Measurements from ENCODE around the gene H2BK1. TPM values are rescaled to one million over a fixed set of nuclear protein-coding genes. Genes with fewer than 3 reads are reported as not detected.

The H2BK1 gene
- total RNA-seq, 1 experiment from 2014 or later: 0.69 TPM

GRCh38 chr7:151238924-151239836 is 28.9 kb upstream of the H2BK1 start:
- Histone ChIP-seq H3K27me3 (ENCODE audit: insufficient read depth, low read length) (no peaks in the 10 kb centered on the region), H3K36me3 (ENCODE audit: control insufficient read depth in 1 of 2, insufficient read depth in 2 of 2, low read length in 2 of 2) (peaks cover 16 to 31% of the 10 kb centered on the region in 2 experiments), H3K27ac (ENCODE audit: low read depth, low read length) (no peak overlapping the region), H3K4me1 (ENCODE audit: control insufficient read depth in 1 of 2, insufficient read depth in 2 of 2, low read length in 2 of 2) (peaks cover 0 to 9% of the 10 kb centered on the region in 2 experiments; a peak in 2 of 4 replicates), H3K4me3 (replicated peaks in 1 of 2; ENCODE audit: low read depth in 1 of 2, low read length in 2 of 2) (no peak overlapping the region), H2AFZ (ENCODE audit: low read depth, low read length, poor library complexity, severe bottlenecking) (no peak overlapping the region), H4K20me1 (ENCODE audit: insufficient read depth) (no peaks in the 10 kb centered on the region), H3K9ac (ENCODE audit: low read length) (no peak overlapping the region), H3K9me2 (ENCODE audit: insufficient read depth) (no peaks in the 10 kb centered on the region), H3K4me2 (ENCODE audit: low read length) (no peak overlapping the region), H3K9me3 (ENCODE audit: control insufficient read depth in 1 of 2, insufficient read depth in 1 of 2, low read depth in 1 of 2, low read length in 2 of 2) (no peaks in the 10 kb centered on the region), H3K79me2 (ENCODE audit: insufficient read depth, low read length) (peaks cover 16% of the 10 kb centered on the region)
- intact Hi-C loops (cut with micrococcal nuclease): no loop called here
- BruUV-seq (replicated peaks): no TSS peak
- CTCF ChIA-PET: no interaction called here
- POLR2A ChIA-PET: interaction anchor here (0.6 to 1.4 kb wide), 2 partner anchors 12 to 1547 kb away, joined by 3 read pairs; partner anchors contain the start of gene ABCF2
- RAD21 ChIA-PET (ENCODE audit: low non-redundant PET in 1 of 2, low total read pairs in 2 of 2, uncharacterized antibody in 2 of 2, unreplicated experiment in 2 of 2): no interaction called here
- ATAC-seq (no peak), DNase-seq (ENCODE audit: low read depth, low spot score) (no peak)
- TF ChIP-seq SP1 (IDR thresholded peaks at IDR 0.05; ENCODE audit: low read depth): no peak

- Histone ChIP-seq H2AFZ (ENCODE audit: low read depth, low read length, poor library complexity, severe bottlenecking) (no peak overlapping the region), H3K27me3 (ENCODE audit: insufficient read depth, low read length) (no peaks in the 10 kb centered on the region), H3K9me2 (ENCODE audit: insufficient read depth) (no peaks in the 10 kb centered on the region), H4K20me1 (ENCODE audit: insufficient read depth) (no peaks in the 10 kb centered on the region), H3K4me1 (ENCODE audit: control insufficient read depth in 1 of 2, insufficient read depth in 2 of 2, low read length in 2 of 2) (peaks cover 6 to 17% of the 10 kb centered on the region in 2 experiments; a peak in 3 of 4 replicates), H3K9me3 (ENCODE audit: control insufficient read depth in 1 of 2, insufficient read depth in 1 of 2, low read depth in 1 of 2, low read length in 2 of 2) (no peaks in the 10 kb centered on the region), H3K36me3 (ENCODE audit: control insufficient read depth in 1 of 2, insufficient read depth in 2 of 2, low read length in 2 of 2) (peaks cover 18 to 31% of the 10 kb centered on the region in 2 experiments), H3K27ac (ENCODE audit: low read depth, low read length) (no peak overlapping the region), H3K4me2 (ENCODE audit: low read length) (no peak overlapping the region), H3K4me3 (replicated peaks in 1 of 2; ENCODE audit: low read depth in 1 of 2, low read length in 2 of 2) (no peak overlapping the region), H3K79me2 (ENCODE audit: insufficient read depth, low read length) (peaks cover 24% of the 10 kb centered on the region), H3K9ac (ENCODE audit: low read length) (no peak overlapping the region)
- no peak for ATAC-seq
- no TSS peak for BruUV-seq (replicated peaks)
- RAD21 ChIA-PET (ENCODE audit: low non-redundant PET in 1 of 2, low total read pairs in 2 of 2, uncharacterized antibody in 2 of 2, unreplicated experiment in 2 of 2): no interaction called here
- POLR2A ChIA-PET: no interaction called here
- CTCF ChIA-PET: no interaction called here
- no peak for TF ChIP-seq ZNF274 (IDR thresholded peaks at IDR 0.05; ENCODE audit: low read depth, low read length)
- no peak for TF ChIP-seq ATF3 (IDR thresholded peaks at IDR 0.05)
- TF ChIP-seq SIN3A (IDR thresholded peaks at IDR 0.05; ENCODE audit: low read depth): no peak
- no peak for TF ChIP-seq ELF1 (IDR thresholded peaks at IDR 0.05; ENCODE audit: borderline replicate concordance, low read depth)
- no peak for TF ChIP-seq FOSL1 (IDR thresholded peaks at IDR 0.05; ENCODE audit: low read depth)
- TF ChIP-seq CBX3 (IDR thresholded peaks at IDR 0.05; ENCODE audit: low read depth): no peak
- TF ChIP-seq YY1 (IDR thresholded peaks at IDR 0.05; ENCODE audit: extremely low read depth, insufficient replicate concordance, low read depth, low read length): no peak
- TF ChIP-seq SP1 (IDR thresholded peaks at IDR 0.05; ENCODE audit: low read depth): no peak
- no peak for TF ChIP-seq MAX (IDR thresholded peaks at IDR 0.05)
- TF ChIP-seq POLR2A (IDR thresholded peaks at IDR 0.05; ENCODE audit: borderline replicate concordance, extremely low read depth, insufficient read depth, insufficient read length): no peak
- no peak for TF ChIP-seq CTCF (IDR thresholded peaks at IDR 0.05 in 2 of 3, conservative IDR thresholded peaks at IDR 0.05 in 1 of 3; ENCODE audit: borderline replicate concordance in 1 of 3, insufficient read depth in 1 of 3, low read depth in 2 of 3, low read length in 2 of 3)
- TF ChIP-seq TCF7L2 (IDR thresholded peaks at IDR 0.05; ENCODE audit: borderline replicate concordance, extremely low read depth, insufficient read depth, insufficient read length): no peak
- TF ChIP-seq ZFX (IDR thresholded peaks at IDR 0.05): no peak
- no peak for TF ChIP-seq JUND (IDR thresholded peaks at IDR 0.05)
- TF ChIP-seq EZH2phosphoT487 (IDR thresholded peaks at IDR 0.05; ENCODE audit: borderline replicate concordance): no peak
- TF ChIP-seq RAD21 (IDR thresholded peaks at IDR 0.05; ENCODE audit: low read depth): no peak
- no peak for TF ChIP-seq SRF (IDR thresholded peaks at IDR 0.05; ENCODE audit: low read depth)
- intact Hi-C loops (cut with micrococcal nuclease): no loop called here
- DNase-seq (ENCODE audit: low read depth, low spot score): no peak
Measured at GRCh38 chr7:151238190-151238810, 28.0 kb upstream of the H2BK1 start.

Measured in HCT116 (cell line).